HG02840 (cell line): ENCODE data around the gene SH3D19.
"Not testable (repeated sequence)": the region's sequence is repeated elsewhere in the genome, so short reads cannot be mapped to it uniquely, and the experiment has no call there.

ENCODE experiments used
- ATAC-seq: cut with Tn5 transposase; IDR thresholded peaks from one replicate; pipeline ENCODE4 v1.9.1; 2021; ENCODE audit warnings: mild to moderate bottlenecking, moderate library complexity, moderate number of reproducible peaks; ENCODE audit not compliant: unreplicated experiment, low FRiP score

Gene SH3D19

GRCh38 chr4:151323667-151324066, 1.7 kb downstream of the SH3D19 start:
- ATAC-seq, result no peak

DNA sequence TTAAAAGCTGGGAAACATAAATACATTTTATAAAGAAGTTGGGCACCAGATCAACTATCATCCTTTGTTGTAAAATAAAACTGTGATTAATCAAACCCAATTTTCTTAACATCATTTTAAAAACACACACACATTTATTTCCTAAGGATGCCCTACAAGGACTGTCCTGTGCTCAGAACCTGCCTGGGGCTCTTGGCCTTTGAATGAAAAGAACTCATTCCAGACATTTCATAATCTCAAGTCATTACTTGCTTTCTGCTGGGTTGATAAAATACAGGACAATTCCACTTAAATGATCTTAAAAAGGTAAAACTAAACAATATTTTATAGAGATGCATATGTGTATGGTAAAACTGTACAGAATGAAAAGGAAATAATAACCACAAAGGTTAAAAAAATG, 2.8 kb downstream of the SH3D19 start:
- no peak for ATAC-seq

- ATAC-seq, result not testable (repeated sequence)
Observed at GRCh38 chr4:151322161-151322560, 3.2 kb downstream of the SH3D19 start.

DNA sequence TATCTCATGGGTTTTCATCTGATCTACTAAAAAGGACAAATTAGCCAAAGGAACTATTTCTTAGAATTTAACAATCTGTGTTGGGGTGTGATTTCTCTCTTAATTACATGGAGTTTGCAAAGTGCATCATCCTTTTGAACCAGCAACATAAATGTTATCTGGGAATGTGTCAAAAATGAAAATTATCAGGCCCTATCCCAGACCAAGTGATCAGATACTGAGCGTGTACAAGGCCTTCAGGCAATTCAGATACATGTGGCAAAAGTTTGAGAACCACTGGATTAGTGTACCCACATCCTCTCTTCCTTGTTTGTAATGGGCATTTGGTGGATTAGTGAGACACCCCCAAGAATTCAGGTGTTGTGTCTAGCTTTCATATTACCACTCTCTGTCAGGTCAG, 3.8 kb downstream of the SH3D19 start:
- no peak for ATAC-seq

DNA sequence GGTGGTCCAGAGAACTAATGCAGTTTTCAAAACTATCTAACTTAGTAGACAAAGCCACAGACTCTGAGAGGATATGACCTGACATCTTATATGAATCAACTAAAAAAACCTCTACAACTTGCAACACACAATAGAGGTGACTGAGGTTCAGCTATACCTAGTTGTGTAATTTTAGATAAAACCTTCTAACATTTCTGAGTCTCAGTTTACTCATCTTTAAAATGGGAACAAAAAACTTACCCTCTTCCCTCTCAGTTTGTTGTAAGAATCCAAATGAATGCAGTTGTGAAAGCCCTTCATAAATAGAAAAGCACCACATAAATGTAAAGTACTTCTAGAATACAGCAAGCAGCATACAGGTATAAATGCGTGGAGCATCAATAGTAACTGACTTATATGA, 5.9 kb downstream of the SH3D19 start:
- ATAC-seq, result no peak

- no peak for ATAC-seq
Observed at GRCh38 chr4:151318307-151319006, 6.9 kb downstream of the SH3D19 start.

- ATAC-seq, result no peak
Observed at GRCh38 chr4:151316645-151317044, 8.8 kb downstream of the SH3D19 start.

GRCh38 chr4:151315212-151315886, 10.1 kb downstream of the SH3D19 start:
- no peak for ATAC-seq

DNA sequence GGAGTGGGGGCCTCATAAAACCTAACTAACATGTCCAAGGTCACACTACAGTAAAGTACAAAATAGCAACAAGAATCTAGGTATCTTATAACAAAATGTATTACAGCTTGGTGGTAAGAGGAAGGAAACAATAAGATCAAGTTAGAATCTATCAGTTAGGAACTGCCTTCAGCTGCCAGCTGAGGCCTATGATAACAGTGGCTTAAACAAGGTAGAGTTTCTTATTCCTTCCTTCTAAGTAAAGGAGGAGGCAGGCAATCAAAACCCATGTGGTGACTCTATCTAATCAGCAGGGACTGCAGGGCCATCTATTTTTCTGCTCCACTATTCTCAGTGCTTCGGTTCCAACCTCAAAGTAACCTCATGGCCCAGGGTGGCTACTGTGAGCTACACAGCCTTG, 10.9 kb downstream of the SH3D19 start:
- no peak for ATAC-seq

DNA sequence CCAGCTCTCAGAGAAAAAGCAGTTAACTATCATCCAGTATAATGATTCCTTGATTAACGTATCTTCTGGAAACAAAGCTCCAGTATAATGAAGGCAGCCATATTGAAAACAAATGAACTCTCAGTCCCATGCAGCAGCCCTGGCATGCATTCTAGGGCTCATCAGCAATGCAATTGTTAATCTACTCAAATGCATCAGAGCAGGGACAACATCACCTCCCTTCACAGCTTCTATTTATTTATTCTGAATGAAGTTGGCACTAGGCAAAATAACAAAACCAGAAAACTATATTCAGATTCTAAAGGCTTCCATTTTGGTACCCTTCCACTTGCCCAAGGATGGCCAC, 11.4 kb downstream of the SH3D19 start:
- ATAC-seq, result no peak

DNA sequence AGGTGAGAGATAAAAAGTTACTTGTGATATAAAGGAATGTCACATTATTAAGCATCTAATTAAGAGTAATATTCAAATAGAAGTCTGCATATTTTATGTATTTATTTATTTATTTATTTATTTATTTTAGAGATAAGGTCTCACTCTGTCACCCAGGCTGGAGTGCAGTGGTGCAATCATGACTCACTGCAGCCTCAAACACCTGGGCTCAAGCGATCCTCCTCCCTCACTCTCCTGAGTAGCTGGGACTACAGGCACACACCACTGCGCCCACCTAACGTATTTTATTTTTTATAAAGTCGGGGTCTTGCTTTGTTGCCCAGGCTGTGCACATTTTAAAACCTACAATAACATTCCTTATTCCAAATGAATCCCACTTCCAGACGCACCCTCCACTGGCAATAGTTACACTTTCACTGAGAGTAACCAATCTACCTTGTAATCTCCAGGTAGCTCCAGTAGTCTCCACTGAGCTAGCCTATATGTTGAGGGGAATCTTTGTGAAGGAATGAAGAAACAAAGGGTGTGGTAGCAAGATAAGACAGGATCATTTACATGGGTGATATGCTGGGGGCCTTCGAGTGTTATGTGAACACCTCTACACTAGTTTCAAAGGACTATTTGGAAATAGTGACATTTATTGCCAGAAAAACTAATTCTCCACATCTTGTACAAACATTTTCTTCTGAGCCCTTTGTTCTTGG, 11.9 kb downstream of the SH3D19 start:
- ATAC-seq, result no peak

- no peak for ATAC-seq
Observed at GRCh38 chr4:151310124-151310728, 15.2 kb downstream of the SH3D19 start.

- no peak for ATAC-seq
Observed at GRCh38 chr4:151304755-151305154, 20.6 kb downstream of the SH3D19 start.

GRCh38 chr4:151304226-151304625, 21.2 kb downstream of the SH3D19 start:
- ATAC-seq, result no peak

DNA sequence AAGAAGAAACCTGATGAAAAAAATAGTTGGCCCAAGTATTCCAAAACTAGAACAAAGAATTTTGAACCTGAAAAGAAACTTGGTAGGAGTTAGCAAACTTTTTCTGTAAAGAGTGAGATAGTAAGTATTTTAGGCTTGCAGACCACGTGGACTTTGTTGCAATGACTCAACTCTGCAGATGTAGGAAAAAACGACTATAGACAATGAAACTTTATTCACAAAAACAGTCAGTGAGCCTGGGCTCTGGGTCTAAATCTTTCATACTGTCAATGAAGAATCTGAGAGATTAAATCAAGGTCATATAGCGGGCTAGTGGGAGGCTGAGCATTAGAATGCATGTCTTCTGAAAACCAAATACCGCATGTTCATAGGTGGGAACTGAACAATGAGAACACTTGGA, 23.0 kb downstream of the SH3D19 start:
- no peak for ATAC-seq

GRCh38 chr4:151297170-151297569, 28.2 kb downstream of the SH3D19 start:
- ATAC-seq, result no peak

GRCh38 chr4:151296227-151296626, 29.2 kb downstream of the SH3D19 start:
- ATAC-seq, result no peak

DNA sequence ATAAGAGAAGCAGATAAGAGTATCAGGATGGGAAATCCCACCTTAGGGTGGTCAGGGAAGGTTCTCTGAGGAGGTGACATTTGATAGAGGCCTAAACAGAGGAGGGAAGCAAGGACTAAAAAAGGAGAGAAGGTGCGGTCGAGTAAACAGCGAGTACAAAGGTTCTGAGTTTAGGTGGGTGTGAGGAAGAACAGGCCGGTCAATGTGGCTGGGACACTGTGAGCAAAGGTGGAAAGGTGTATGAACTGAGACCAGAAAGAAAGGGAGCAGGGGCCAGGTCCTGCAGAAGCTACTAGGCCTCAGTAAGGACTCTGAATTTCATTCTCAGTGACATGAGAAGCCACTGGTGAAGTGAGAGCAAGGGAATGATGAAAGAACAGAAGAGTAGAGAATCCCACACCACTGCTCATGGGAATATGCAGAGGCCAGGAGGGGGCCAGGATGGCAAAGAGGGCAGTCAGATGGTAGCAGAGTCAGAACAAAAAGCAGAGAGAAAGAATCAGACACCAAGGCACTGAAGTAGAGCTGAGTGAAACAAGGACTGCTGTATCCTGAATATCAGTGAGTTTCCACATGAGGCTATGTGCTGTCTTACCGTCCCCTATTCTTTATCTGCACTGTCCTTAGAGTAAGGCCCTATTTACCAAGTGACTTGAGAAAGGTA, 30.4 kb downstream of the SH3D19 start:
- ATAC-seq, result no peak

DNA sequence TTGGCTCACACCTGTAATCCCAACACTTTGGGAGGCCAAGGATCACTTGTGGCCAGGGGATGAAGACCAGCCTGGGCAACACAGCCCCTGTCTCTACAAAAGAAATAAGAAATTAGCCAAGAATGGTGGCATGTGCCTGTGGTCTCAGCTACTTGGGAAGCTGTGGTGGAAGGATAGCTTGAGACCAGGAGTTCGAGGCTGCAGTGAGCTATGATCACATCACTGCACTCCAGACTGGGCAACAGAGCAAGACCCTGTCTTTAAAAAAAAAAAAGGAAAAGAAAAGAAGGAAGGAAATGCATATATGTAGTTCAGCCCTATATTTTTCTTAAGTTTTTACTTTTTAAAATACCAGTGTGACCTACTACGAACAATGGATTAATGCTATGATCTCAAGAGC, 33.4 kb downstream of the SH3D19 start:
- ATAC-seq, result no peak

DNA sequence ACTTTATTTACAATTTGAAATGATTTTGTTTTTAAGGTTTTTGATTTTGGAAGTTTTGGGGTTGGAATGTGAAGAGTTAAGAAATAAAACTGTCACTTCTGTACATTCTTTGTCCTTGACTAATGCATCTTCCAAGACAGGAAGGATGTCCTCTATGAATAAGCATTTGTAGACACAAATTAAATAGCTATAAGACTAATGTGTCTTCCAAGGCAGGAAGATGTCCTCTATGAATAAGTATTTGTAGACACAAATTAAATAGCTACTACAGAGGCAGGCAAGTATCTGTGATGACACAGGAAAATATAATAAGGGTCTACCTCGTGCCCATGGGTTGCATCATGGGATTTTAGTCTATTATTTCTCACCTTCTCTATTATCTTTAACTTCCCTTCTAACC, 33.9 kb downstream of the SH3D19 start:
- no peak for ATAC-seq

- ATAC-seq, result no peak
Observed at GRCh38 chr4:151287409-151287808, 38.0 kb downstream of the SH3D19 start.
